CD4-positive, alpha-beta T cell treated with Interferon gamma for 1 hour (primary cell): ENCODE measurements around the gene CEP85L.

Experiments used
- DNase-seq: peaks from one replicate; pipeline ENCODE4 v3.0.0-alpha.2; 2020

Gene CEP85L

DNA sequence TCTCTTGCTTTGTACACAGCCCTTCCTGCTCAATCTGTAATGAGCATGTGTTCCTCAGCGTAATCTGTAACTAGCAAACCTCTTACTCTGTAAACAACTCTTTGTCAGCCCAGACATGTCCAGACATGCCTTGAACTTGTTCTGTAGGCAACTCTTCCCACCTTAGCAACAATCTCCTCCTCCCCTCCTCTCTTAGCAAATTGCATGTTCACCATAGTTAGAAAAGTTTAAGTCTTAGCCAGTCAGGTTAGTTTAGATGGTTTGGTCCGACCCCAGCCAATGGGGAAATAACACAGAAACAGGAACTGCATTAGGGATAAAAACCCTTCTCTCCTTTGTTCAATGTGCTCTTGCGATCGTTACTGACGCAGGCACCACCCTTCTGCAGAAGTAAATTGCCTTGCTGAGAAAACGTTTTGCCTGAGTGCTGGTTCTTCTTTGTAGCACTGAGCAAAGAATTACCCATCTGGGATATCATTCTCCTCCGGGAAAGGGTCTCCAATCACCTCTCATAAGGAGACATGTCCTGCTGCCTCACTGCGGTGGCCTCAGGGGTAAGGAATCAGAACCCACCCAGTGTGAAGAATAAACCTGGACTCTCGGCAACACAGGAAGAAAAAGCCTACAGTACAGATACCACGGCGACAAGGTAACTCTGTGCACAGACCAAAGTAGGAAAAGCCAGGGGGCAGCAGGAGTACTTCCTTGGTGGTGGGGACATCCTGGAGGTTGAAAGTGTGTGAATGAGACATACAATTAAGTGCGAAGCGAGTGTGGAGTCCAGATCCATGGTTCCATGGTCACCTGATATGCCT is 77.1 kb downstream of the CEP85L start:
- no peak for DNase-seq

DNA sequence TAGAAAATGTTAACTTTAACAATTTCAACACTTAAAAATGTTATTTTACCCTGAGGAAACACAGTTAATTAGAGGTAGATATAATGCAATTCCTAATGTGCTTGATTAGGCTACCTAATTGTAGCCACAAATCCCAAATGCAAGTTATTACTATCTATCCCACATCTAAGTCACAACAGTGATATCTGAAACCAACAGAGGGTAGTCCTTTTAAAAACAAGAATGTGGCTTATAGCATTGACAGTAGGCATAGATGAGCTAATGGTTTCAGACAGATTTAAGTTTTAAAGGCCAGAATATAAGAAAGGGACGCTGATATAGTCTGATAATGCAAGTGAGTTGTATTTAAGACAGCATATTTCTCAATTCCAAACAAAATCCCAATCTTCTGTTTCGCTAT is 80.3 kb downstream of the CEP85L start:
- DNase-seq = no peak

DNA sequence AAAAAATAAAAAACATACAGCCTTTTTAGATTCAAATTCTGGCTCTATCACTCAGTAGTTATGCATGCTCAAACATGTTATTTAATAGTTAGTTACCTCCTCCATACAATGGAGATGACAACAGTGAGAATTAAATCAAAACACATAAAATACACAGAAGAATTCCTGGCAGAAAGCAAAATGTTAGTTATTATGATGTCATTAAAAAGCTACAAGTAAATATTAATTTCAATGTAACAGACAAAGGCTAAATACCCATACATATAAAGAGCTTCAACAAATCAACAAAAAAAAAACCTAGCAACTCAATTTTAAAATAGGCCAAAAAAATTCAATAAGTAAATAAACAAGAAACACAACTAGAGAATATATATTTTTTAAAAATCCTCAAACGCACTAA is 81.9 kb downstream of the CEP85L start:
- DNase-seq = no peak

- no peak for DNase-seq
Measured at GRCh38 chr6:118567974-118568373, 83.4 kb downstream of the CEP85L start.

DNA sequence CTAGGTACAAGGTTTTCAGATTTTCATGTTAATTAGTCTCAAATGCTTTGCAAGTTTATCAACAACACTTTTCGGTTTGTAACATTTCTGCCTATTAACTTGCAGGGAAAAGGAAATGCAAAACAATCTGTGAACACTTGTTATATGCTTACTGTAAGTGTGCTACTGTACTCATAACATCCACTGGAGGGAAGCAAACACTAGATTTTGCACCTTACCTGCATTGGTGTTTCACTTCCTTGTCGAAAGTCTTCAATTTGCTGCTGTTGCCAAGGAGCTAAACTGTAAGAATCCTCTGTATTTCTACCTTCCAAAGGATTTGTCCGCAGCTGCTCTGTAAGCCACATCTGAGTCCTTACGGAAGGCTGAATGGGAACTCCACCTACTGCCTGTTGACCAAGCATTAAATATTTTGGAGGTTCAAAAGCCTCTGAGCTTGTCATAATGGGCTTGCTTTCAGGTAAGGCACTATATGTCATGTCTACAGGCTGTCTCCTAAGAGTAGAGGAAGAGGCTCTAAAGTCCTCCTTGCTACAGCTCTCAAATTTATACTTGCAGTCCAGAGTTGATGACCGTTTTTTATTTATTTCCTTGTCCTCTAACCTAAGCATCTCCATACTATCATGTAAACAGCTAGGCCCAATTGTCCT is 86.0 kb downstream of the CEP85L start:
- DNase-seq = no peak

GRCh38 chr6:118562959-118563358 is 88.4 kb downstream of the CEP85L start:
- no peak for DNase-seq

DNA sequence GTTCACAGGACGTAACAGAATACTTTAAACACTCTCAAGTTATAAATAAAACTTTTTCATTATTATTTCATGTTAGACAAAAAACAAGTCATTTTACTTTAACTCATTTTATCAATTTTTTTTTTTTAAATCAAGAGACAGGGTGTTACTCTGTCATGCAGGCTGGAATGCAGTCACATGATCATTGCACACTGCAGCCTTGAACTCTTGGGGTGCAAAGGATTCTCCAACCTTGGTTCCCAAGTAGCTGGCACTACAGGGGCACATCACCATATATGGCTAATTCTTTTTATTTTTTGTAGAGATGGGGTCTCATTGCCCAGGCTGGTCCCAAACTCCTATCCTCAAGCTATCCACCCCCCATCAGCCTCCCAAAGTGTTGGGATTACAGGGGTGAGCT is 89.1 kb downstream of the CEP85L start:
- no peak for DNase-seq

GRCh38 chr6:118559659-118560058 is 91.7 kb downstream of the CEP85L start:
- DNase-seq = no peak

DNA sequence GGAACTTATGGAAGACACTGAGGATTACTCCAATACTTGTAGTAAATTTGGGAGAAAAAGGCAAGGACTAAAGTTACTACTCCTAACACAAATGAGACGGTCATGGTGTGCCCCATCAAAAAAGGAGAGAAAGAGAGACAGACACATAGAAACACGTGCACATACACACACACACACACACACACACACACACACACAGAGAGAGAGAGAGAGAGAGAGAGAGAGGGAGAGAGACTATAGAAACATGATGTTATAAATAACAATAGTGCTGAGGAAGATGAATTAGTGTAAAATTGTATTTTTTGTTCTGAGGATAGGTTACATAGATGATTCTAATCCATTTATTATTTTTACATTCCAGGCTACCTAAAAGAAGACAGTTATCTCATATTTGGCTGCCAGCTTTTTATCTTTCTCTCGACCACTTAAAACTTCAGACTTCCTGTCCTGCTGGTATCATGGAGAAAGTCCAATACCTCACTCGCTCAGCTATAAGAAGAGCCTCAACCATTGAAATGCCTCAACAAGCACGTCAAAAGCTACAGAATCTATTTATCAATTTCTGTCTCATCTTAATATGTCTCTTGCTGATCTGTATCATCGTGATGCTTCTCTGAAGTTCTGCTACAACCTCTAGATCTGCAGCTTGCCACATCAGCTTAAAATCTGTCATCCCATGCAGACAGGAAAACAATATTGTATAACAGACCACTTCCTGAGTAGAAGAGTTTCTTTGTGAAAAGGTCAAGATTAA is 92.8 kb downstream of the CEP85L start:
- DNase-seq = peak; percentile 25

- no peak for DNase-seq
Measured at GRCh38 chr6:118554698-118555097, 96.7 kb downstream of the CEP85L start.

- no peak for DNase-seq
Measured at GRCh38 chr6:118553132-118553531, 98.3 kb downstream of the CEP85L start.

DNA sequence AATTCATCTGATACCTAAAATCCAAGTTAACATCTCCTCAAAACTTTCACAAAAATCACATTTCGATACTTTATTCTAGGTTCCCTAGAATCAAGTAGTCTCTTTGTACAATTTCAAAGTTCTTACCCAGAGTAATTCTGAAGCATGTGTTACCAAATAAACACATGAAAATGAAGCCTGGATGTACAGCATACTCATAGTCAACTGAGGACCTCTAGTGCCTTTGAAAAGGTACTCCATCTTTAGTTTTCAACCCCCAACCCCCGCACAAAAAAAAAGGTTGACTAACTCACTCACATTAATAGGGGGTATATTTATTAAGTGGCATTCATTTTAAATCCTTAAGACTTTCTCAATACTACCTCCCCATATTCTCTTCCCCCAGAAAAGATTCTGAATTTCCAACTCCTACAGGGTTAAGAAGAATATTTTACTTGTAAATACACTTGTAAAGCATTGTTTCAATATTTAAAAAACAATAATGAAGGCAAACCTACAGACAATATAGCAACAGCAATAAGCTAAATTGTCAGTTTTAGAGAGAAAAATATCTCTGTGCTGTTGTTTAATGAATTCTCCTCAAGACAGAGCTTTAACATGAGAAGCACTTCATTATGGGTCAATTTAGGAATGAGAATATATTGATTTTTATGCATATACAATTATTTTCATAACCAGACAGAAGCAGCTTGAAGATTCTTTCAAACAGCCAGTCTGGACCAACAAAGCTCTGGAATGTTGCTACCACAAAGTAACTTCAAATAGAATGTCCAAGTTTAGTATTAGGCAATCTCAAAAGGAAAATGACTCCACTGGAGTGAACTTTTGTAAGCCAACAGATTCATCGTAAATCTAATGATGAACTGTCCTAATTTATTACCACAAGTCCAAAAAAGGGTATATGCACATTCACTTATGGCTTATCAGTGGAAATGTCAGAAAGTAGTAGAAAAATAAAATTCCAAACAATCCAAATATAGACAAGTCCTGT is 100.0 kb downstream of the CEP85L start:
- DNase-seq = no peak

- no peak for DNase-seq
Measured at GRCh38 chr6:118548613-118549012, 102.8 kb downstream of the CEP85L start.

GRCh38 chr6:118548136-118548535 is 103.3 kb downstream of the CEP85L start, which contains the start of gene PLN:
PLN (plus strand) TSS chr6:118548296; CDS start chr6:118558922, 10,626 bp downstream.
- DNase-seq = no peak

GRCh38 chr6:118546880-118547218 is 104.5 kb downstream of the CEP85L start:
- no peak for DNase-seq

DNA sequence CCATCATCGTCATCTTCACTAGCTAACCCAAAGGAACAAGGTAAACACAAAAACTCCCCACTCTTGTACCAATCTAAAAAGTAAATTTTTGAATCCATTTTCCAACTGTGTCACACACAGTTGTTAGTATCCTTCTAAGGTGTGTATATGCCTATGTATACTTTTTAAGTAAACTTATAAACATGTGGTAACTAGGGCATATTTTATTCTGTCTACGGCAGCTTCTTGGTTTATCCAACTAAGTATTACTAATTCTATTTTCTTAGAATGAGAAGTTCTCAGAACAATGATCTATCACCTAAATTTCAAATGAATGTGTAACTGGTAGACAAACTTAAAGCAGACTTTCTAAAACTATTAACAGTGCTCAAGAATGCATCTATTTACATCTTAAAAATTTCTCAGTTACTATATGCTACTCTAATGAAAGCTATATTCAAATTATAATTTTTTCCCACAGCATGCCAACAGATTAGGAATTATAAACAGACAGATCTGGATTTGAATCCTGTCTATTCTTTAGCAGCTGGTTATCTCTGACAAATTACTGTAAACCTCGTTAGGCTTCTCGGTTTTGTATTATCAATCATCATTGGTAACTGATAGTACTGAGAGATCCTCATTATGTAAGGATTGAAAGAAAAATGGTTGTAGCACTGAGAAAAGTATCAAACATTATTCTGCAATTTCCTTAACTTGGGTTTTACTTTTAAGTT is 105.1 kb downstream of the CEP85L start:
- DNase-seq = no peak

GRCh38 chr6:118544105-118544504 is 107.3 kb downstream of the CEP85L start:
- DNase-seq = no peak

- no peak for DNase-seq
Measured at GRCh38 chr6:118542184-118542952, 109.0 kb downstream of the CEP85L start.

GRCh38 chr6:118537574-118537973 is 113.8 kb downstream of the CEP85L start:
- DNase-seq = no peak

- no peak for DNase-seq
Measured at GRCh38 chr6:118536478-118536877, 114.9 kb downstream of the CEP85L start.
